Kidney capillary endothelial cell (primary cell): ENCODE data around the gene CANT1.
"Not testable (repeated sequence)": the region's sequence is repeated elsewhere in the genome, so short reads cannot be mapped to it uniquely, and the experiment has no call there.

Experiments
- DNase-seq: peaks from one replicate; pipeline ENCODE4 v3.0.0-alpha.2; 2018; ENCODE audit warnings: low spot score

The CANT1 gene

GRCh38 chr17:78976907-78977680, 32.5 kb downstream of the CANT1 start:
- no peak for DNase-seq

- DNase-seq, result no peak
These were observed 34.7 kb downstream of the CANT1 start for GRCh38 chr17:78974635-78975591.

DNA sequence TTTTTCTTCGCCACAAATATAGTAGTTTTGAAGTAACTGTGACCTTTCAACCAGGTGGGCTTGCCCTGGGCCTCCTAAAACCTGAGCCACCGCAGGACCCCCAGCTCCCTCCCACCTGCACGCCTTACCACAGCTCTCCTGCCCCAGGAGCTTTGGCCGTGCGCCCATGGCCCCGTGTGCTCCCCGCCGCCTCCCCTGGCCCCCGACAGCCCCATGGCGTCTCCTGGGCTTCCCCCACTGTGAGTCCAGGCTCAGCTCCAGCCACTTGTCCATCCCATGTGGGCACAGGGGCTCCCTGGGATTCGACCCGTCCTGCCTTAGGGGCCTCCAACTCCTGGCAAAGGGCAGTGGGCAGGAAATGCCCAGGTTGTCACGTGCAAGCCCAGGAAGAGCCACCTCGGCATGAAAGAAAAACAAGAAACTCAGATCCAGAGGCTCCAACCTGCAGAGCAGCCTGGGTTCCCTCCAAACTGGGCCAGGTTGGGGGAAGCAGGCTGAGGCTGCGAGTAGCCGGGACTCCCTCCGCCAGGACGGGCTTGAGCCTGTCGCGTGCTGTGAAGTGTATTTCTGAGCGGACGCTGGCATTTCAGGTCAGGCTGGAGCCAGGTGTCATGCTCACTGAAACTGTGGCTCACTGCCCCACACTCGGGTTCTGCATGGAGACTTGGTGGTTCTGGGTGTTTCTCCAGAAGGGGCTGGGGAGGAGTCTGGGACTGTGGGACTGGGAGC, 35.6 kb downstream of the CANT1 start:
- DNase-seq, result no peak

GRCh38 chr17:78973196-78973595, 36.4 kb downstream of the CANT1 start:
- DNase-seq, result no peak

DNA sequence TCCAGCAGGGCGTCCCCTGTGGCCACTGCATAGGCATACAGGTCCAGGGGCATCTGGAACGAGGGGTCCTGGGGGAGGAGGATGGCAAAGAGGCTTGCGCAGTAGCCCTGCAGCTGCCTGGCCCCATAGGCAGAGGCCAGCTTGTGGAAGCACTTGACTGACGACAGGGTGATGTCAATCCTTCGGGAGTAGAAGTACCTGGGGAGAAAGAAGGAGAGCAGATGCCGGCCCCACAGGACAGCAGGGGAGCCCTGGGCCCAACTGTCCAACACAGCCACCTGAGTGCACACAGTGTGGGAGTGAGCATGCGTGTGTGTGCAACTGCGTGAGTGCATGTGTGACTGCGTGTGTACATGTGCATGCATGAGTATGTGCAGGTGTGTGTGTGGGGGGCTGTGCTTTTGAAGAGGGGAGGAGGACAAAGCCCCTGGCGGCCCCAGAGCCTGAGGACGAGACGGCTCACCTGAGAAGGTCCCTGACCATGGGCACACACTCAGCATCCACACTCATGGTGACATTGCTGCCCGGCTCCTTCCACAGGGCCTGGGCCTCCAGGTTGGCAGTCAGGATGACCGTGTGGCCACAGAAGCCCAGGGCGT, 37.0 kb downstream of the CANT1 start:
- DNase-seq, result no peak

- DNase-seq, result no peak
These were observed 37.6 kb downstream of the CANT1 start for GRCh38 chr17:78971756-78972506.

DNA sequence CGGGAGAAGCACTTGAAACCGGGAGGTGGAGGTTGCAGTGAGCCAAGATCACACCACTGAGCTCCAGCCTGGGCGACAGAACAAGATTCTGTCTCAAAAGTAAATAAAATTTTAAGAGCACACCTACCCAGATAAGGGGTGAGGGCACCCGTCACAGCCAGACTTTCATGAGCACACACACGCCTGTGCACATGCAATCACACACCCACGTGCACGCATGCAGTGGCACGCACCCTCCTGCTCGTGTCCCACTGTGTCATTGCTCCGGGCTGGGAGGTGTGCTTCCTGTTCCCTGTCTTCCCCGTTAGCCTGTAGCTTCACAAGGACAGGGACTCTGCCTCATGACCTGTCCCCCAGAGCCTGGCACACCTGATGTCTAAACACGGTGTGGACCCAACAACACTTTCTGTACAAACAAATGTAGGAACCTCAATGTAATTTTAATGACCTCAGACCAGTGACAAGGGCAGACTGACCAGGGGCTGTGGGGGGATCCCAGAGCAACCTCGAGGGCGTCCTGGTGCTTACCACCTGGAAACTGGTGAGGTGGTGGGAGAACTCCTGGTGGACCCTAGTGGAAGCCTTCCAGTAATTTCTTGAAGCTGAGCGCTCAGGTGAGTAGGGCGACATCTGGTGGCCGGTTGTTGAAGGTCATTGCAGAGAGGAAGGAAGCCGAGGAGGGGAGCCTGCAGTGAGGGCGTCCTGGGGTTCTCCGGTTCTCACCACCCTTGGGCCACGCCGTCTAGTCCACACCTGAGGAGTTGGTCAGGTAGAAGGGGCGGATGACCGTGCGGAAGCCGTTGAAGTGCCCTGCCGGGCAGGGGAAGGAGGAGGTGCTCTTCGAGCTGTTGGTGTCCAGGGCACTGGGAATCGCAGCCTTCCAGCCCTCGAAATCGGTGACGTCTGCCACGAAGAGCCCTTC, 38.5 kb downstream of the CANT1 start:
- DNase-seq, result peak; percentile 55

DNA sequence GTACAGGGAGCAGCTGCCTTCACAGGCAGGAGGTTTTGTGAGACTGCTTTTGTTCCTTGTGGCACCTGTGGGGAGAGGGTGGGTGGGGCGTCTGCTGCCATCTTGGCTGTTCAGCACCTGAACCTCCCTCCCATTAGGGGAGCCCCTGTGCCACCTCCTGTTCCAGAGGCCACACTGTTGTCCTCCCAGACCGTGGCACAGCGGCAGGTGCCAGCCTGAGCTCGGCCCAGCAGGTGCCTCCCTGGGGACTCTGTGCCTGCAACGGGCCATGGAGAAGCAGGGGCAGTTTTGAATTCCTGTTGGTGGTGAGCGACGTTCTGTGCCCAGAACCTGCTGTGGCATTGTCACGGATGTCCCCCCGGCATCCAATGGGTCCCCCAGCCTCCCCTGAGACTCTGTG, 39.7 kb downstream of the CANT1 start:
- no peak for DNase-seq

DNA sequence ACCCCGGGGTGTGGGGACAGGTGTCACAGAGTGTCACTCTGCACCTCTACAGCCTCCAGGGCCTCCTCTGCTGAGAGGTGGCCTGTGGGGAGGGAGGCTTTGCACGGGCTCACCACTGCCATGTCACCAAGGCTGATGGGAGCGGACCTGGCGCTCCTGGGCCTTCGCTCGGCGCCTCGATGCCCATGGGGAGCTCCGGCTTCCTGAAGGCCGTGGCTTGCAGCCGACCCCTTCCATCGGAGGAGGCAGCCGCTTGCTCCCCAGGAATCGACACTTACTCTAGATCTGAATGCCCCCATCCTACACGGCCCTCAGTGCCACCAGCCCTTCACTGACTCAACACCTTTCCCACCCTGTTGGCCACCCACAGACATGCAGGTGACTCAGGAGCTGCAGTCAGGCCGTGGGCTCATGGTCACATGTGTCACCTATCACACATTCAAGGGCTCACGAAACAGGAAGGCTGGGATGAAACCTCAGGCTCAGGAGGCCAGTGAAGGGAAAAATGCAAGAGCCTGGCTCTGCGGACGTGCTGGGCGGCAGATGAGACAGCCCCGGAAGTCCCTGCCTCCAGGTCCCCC, 41.7 kb downstream of the CANT1 start:
- DNase-seq, result no peak

DNA sequence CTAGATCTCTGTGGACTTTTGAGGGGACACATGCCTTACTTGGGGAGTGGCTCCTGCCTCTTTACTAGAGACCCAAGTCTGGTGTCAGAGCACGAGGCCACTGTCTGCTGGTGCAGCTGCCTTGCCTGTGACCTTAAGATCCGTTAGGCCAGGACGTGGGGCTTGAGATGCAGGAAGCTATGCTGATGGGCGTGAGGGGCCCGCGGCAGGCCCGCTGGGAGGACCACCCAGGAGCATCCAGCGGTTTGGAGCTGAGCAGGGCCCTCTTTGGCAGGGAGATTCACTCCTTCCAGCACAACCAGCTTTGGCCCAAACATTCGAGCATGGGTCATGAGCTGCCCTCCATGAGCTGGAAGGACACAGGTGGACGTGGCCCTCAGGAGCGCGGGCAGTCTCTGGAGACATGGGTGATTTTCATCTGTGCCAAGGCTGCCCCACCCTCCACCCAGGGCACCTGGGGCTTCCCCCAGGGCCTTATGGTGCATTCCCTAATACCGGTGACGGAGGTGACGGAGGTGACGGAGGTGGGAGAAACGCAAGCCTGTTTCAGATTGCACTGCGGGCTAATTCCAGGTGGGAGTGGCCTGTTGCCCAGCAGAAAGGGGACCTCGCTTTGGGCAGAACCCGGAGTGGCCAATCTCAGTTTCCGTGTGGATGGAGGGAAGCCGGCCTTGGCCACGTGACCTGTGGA, 42.5 kb downstream of the CANT1 start:
- DNase-seq, result no peak

- no peak for DNase-seq
These were observed 43.3 kb downstream of the CANT1 start for GRCh38 chr17:78966123-78966813.

- DNase-seq, result no peak
These were observed 44.1 kb downstream of the CANT1 start for GRCh38 chr17:78965491-78965924.

GRCh38 chr17:78963378-78963777, 46.2 kb downstream of the CANT1 start:
- DNase-seq, result no peak

GRCh38 chr17:78962984-78963348, 46.6 kb downstream of the CANT1 start:
- DNase-seq, result not testable (repeated sequence)

- DNase-seq, result no peak
These were observed 47.1 kb downstream of the CANT1 start for GRCh38 chr17:78962345-78962983.

- DNase-seq, result no peak
These were observed 48.0 kb downstream of the CANT1 start for GRCh38 chr17:78961571-78961970.

GRCh38 chr17:78960928-78961327, 48.6 kb downstream of the CANT1 start:
- DNase-seq, result no peak

DNA sequence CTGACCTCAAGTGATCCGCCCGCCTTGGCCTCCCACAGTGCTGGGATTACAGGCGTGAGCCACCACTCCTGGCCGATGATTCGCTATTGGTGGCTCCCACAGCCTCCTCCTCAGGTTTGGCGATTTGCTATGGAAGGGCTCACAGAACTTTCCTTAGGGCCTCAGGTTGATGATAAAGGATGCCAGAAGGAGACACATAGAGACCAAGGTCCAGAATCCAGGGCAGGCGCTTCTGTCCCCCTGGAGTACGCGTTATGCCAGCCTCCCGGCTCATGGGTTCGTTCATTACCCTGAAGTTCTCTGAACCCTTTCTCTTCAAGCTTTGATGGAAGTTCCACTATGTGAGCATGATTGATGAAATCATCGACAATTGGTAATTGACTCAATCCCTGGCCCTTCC, 49.8 kb downstream of the CANT1 start:
- DNase-seq, result no peak
